ENCODE data around the gene MAPK6.

Gene MAPK6

DNA sequence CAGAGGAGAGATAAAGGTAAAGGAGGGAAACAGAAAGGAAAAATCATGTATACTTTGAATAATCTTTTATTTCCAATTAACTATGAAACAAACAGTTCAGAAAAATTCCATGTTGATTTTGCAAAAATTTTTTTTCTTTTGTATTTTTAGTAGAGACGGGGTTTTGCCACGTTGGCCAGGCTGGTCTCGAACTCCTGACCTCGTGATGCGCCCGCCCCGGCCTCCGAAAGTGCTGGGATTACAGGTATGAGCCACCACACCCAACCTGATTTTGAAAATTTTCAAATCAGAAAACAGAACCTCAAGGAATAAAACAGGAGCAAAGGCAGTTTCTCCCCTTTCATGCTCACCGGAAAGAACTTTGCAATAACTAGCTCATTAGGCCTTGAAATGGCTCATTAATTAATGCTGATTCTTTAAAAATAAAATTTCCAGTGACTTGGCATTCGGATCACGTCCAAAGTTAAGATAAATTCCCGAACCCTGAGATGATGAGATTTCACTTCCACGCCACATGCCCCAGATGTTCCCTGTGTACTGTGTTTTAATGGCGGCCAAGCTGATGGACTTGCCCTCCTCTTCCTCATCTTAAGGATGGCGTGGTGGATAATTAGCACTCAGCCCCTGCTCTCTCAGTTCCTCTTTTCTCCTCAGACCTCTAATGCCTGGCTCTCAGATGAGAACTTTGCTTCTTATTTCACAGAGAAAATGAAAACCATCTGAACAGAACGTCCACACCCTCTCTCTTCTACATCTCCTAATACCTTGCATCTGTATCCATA is 82.7 kb downstream of the MAPK6 start:
- Histone ChIP-seq H3K36me3 (ENCODE audit: control insufficient read depth in 5 of 5, insufficient read depth in 5 of 5, low read length in 5 of 5) (no peaks in the 10 kb centered on the region), H3K4me3 (ENCODE audit: low read depth in 1 of 5, low read length in 5 of 5) (no peak overlapping the region), H3K4me1 (ENCODE audit: control insufficient read depth in 5 of 5, insufficient read depth in 5 of 5, low read length in 5 of 5) (peaks cover 0 to 23% (median 15%) of the 10 kb centered on the region in 5 donors), H3K9me3 (ENCODE audit: control insufficient read depth in 5 of 5, low read length in 5 of 5) (peaks cover 0 to 4% (median 0%) of the 10 kb centered on the region in 5 donors), H3K27ac (ENCODE audit: low read depth, low read length) (no peak overlapping the region), H3K27me3 (ENCODE audit: control insufficient read depth in 5 of 5, insufficient read depth in 4 of 5, low read length in 5 of 5) (no peaks in the 10 kb centered on the region), H3K9ac (ENCODE audit: low read length in 5 of 5) (no peak overlapping the region)

DNA sequence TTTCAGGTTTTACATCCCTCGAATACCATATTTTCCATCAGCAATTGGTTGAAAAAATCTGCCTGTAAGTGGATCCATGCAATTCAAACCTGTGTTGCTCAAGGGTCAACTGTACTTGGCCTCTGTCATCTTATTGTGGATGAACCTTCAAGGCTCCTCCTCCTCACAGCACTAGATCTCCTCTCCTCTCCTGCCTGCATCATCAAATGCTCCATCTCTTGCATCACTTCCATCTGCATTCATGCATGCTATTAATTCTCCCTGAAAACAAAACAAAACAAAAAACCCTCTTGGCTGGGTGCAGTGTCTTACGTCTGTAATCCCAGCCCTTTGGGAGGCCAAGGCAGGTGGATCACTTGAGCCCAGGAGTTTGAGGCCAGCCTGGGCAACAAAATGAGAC is 83.4 kb downstream of the MAPK6 start:
- H3K9ac ChIP-seq (ENCODE audit: low read length in 5 of 5): no peak overlapping the region
- no peaks in the 10 kb centered on the region for H3K27me3 ChIP-seq (ENCODE audit: control insufficient read depth in 5 of 5, insufficient read depth in 4 of 5, low read length in 5 of 5)
- peaks cover 0 to 17% (median 10%) of the 10 kb centered on the region in 5 donors for H3K4me1 ChIP-seq (ENCODE audit: control insufficient read depth in 5 of 5, insufficient read depth in 5 of 5, low read length in 5 of 5)
- no peak overlapping the region for H3K27ac ChIP-seq (ENCODE audit: low read depth, low read length)
- no peak overlapping the region for H3K4me3 ChIP-seq (ENCODE audit: low read depth in 1 of 5, low read length in 5 of 5)
- H3K36me3 ChIP-seq (ENCODE audit: control insufficient read depth in 5 of 5, insufficient read depth in 5 of 5, low read length in 5 of 5): no peaks in the 10 kb centered on the region
- H3K9me3 ChIP-seq (ENCODE audit: control insufficient read depth in 5 of 5, low read length in 5 of 5): peaks cover 0 to 4% (median 0%) of the 10 kb centered on the region in 5 donors

DNA sequence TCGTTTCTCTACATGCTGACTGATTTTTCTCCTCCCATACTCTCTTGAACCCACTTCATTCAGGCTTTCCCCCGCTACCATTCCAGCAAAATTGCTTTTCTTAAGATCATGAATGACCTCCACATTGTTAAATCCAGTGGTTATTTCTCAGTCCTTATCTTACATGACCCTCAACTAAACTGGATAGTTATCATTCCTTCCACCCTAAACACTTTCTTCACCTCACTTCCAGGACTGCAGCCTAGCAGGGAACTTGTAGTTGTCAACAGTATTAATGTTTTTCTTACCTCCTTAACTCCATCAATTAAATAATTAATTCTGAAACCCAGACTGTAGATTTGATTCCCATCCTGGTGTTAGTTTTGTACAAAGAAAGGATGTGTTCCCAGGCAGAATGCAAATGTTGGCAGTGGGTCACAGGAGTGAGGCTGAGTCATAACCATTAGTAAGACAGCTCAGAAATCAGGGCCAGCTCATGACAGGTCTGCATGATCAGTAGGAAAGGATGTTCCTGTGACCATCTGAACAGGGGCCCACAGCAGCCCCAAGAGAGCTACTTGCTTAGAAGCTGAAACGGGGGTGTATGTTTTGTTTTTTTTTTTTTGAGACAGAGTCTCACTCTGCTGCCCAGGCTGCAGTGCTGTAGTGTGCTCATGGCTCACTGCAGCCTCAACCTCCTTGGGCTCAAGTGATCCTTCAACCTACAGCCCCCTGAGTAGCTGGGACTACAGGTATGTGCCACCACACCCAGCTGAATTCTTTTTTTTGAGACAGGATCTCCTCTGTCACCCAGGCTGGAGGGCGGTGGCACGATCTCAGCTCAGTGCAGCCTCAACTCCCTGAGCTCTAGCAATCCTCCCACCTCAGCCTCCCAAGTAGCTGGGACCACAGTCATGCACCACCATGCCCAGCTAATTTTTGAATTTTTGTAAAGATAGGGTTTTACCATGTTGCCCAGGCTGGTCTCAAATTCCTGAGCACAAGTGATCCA is 84.5 kb downstream of the MAPK6 start:
- H3K9me3 ChIP-seq (ENCODE audit: control insufficient read depth in 5 of 5, low read length in 5 of 5): peaks cover 0 to 4% (median 0%) of the 10 kb centered on the region in 5 donors

DNA sequence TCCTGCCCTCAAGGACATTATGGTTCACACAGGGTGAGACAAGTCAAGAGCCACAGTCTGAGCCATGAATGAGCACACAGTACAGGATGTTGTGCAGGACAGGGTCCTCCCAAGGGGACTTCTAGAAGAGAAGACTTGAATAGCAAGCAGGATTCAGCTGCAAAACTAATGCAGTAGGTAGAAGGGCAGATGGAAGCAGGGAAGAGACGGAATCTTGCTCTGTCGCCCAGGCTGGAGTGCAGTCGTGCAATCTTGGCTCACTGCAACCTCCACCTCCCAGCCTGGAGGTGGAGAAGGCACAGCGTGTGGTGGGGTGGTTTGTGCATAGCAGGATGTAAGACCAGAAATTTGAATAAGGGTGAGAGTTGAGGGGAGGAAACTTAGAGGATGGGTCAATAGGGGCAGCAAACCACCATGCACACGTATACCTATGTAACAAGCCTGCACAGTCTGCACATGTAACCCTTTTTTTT is 85.5 kb downstream of the MAPK6 start:
- Histone ChIP-seq H3K27ac (ENCODE audit: low read depth, low read length) (no peak overlapping the region), H3K36me3 (ENCODE audit: control insufficient read depth in 5 of 5, insufficient read depth in 5 of 5, low read length in 5 of 5) (no peaks in the 10 kb centered on the region)

More for the DNA sequence above, 84.5 kb downstream of the MAPK6 start:
- H3K4me3 ChIP-seq (ENCODE audit: low read depth in 1 of 5, low read length in 5 of 5): no peak overlapping the region
- no peaks in the 10 kb centered on the region for H3K27me3 ChIP-seq (ENCODE audit: control insufficient read depth in 5 of 5, insufficient read depth in 4 of 5, low read length in 5 of 5)
- peaks cover 0 to 23% (median 14%) of the 10 kb centered on the region in 5 donors for H3K4me1 ChIP-seq (ENCODE audit: control insufficient read depth in 5 of 5, insufficient read depth in 5 of 5, low read length in 5 of 5)
- no peak overlapping the region for H3K27ac ChIP-seq (ENCODE audit: low read depth, low read length)
- no peaks in the 10 kb centered on the region for H3K36me3 ChIP-seq (ENCODE audit: control insufficient read depth in 5 of 5, insufficient read depth in 5 of 5, low read length in 5 of 5)
- no peak overlapping the region for H3K9ac ChIP-seq (ENCODE audit: low read length in 5 of 5)

DNA sequence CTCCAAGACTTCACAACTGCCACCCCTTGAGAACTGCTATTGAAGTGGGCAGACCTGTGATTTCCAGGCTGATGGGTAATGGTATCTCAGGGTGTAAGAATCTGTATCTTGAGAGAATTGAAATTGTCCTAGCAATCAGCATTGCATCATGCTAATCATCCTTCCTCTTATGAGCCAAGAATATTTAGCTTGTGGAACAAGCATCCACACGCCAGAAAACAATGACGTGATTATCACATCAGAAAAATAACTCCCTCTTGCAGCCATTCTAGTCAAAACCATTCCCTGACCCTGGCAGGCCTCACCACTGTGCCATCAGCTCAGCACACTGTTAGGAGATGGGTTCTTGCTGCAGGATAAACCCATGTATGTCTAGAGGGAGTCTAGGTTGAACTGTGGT is 86.8 kb downstream of the MAPK6 start:
- H3K9me3 ChIP-seq (ENCODE audit: control insufficient read depth in 5 of 5, low read length in 5 of 5): peaks cover 0 to 4% (median 0%) of the 10 kb centered on the region in 5 donors
- H3K27ac ChIP-seq (ENCODE audit: low read depth, low read length): no peak overlapping the region
- peaks cover 0 to under 1% (median 0%) of the 10 kb centered on the region in 5 donors for H3K27me3 ChIP-seq (ENCODE audit: control insufficient read depth in 5 of 5, insufficient read depth in 4 of 5, low read length in 5 of 5)
- H3K4me3 ChIP-seq (ENCODE audit: low read depth in 1 of 5, low read length in 5 of 5): no peak overlapping the region
- no peak overlapping the region for H3K9ac ChIP-seq (ENCODE audit: low read length in 5 of 5)
- no peaks in the 10 kb centered on the region for H3K36me3 ChIP-seq (ENCODE audit: control insufficient read depth in 5 of 5, insufficient read depth in 5 of 5, low read length in 5 of 5)
- peaks cover 0 to 33% (median 20%) of the 10 kb centered on the region in 5 donors for H3K4me1 ChIP-seq (ENCODE audit: control insufficient read depth in 5 of 5, insufficient read depth in 5 of 5, low read length in 5 of 5)

More for the DNA sequence above, 85.5 kb downstream of the MAPK6 start:
- H3K9me3 ChIP-seq (ENCODE audit: control insufficient read depth in 5 of 5, low read length in 5 of 5): peaks cover 0 to 4% (median 0%) of the 10 kb centered on the region in 5 donors
- H3K27me3 ChIP-seq (ENCODE audit: control insufficient read depth in 5 of 5, insufficient read depth in 4 of 5, low read length in 5 of 5): no peaks in the 10 kb centered on the region
- no peak overlapping the region for H3K4me3 ChIP-seq (ENCODE audit: low read depth in 1 of 5, low read length in 5 of 5)
- H3K9ac ChIP-seq (ENCODE audit: low read length in 5 of 5): no peak overlapping the region
- peaks cover 0 to 33% (median 20%) of the 10 kb centered on the region in 5 donors for H3K4me1 ChIP-seq (ENCODE audit: control insufficient read depth in 5 of 5, insufficient read depth in 5 of 5, low read length in 5 of 5)

DNA sequence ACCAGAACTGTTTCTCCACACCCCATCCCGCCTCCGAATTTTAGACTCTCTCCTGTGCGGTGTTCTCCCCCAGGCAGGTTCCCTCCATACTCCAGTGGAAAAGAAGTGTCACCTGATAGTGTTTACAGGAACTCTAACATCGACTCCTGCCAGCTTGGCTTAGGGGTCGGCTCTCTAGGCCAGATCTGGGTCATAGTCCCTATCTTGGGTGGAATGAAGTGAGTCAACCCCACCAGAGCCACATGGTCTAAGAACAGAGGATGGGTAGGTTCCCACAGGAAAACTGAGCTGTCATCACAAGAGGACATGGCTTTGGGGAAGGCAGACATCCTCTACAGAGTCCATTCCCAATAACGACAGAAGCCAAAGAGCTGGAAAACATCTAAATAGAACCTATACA is 87.6 kb downstream of the MAPK6 start:
- no peak overlapping the region for H3K27ac ChIP-seq (ENCODE audit: low read depth, low read length)
- H3K4me1 ChIP-seq (ENCODE audit: control insufficient read depth in 5 of 5, insufficient read depth in 5 of 5, low read length in 5 of 5): peaks cover 0 to 33% (median 17%) of the 10 kb centered on the region in 5 donors
- H3K4me3 ChIP-seq (ENCODE audit: low read depth in 1 of 5, low read length in 5 of 5): no peak overlapping the region
- no peak overlapping the region for H3K9ac ChIP-seq (ENCODE audit: low read length in 5 of 5)
- H3K9me3 ChIP-seq (ENCODE audit: control insufficient read depth in 5 of 5, low read length in 5 of 5): peaks cover 0 to 4% (median 0%) of the 10 kb centered on the region in 5 donors
- no peaks in the 10 kb centered on the region for H3K36me3 ChIP-seq (ENCODE audit: control insufficient read depth in 5 of 5, insufficient read depth in 5 of 5, low read length in 5 of 5)
- H3K27me3 ChIP-seq (ENCODE audit: control insufficient read depth in 5 of 5, insufficient read depth in 4 of 5, low read length in 5 of 5): peaks cover 0 to 5% (median 2%) of the 10 kb centered on the region in 5 donors

DNA sequence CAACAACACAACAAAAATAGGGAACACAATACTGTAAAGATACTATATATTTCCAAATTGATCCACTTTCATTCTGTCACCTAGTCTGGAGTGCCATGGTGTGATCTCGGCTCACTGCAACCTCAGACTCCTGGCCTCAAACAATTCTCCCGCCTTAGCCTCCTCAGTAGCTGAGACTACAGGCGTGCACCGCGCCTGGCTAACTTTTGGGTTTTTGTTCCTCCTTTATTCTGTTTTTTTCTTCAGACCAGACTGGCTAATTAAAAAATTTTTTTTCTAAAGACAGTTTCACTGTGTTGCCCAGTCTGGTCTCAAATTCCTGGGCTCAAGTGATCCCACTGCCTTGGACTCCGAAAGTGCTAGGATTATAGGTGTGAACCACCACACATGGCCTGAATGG is 88.2 kb downstream of the MAPK6 start:
- no peak overlapping the region for H3K27ac ChIP-seq (ENCODE audit: low read depth, low read length)
- H3K27me3 ChIP-seq (ENCODE audit: control insufficient read depth in 5 of 5, insufficient read depth in 4 of 5, low read length in 5 of 5): peaks cover 0 to 10% (median 5%) of the 10 kb centered on the region in 5 donors
- H3K9me3 ChIP-seq (ENCODE audit: control insufficient read depth in 5 of 5, low read length in 5 of 5): peaks cover 0 to 4% (median 0%) of the 10 kb centered on the region in 5 donors
- H3K36me3 ChIP-seq (ENCODE audit: control insufficient read depth in 5 of 5, insufficient read depth in 5 of 5, low read length in 5 of 5): no peaks in the 10 kb centered on the region
- H3K4me1 ChIP-seq (ENCODE audit: control insufficient read depth in 5 of 5, insufficient read depth in 5 of 5, low read length in 5 of 5): peaks cover 0 to 38% (median 23%) of the 10 kb centered on the region in 5 donors
- H3K9ac ChIP-seq (ENCODE audit: low read length in 5 of 5): no peak overlapping the region
- no peak overlapping the region for H3K4me3 ChIP-seq (ENCODE audit: low read depth in 1 of 5, low read length in 5 of 5)

DNA sequence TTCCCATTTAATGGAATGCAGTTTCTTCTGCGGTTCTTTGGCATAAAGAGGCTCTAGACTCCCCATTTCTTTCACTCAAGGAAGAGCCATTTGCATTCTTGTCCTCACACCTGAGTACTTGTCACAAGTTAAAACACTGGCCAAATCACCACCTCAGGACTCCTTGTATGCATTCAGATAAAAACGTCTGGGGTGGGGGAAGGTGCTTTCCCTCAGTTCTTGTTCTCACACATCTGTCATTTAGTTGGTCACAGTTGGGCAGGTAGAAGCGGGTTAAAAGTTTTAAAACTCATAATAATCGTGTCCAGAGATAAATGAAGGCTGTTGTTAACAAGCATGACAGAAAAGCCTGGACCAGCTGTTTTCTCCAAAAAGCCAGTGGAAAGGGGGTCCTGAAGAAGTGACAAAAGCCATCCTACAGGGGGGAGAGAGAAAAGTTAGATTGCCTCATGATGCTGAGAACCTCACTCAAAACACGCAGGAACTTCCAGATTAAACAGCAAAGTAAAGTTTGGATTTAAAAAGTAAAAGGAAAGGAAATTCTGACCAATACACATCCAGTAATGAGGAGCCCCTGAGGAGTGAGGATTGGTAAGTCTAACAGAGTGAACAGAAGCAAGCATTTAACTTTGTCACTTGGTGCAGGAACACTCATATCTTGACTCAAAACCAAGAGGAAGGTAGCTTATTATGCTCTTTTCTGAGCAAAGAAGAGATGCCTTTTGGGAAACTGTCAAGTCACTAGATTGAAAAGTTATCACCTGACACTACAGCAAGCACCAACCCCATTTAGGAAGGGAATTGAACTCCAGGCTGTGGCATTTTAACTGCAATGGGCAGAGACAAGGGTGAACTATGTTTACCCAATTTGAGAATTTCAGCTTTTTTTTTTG is 90.8 kb downstream of the MAPK6 start:
- Histone ChIP-seq H3K27ac (ENCODE audit: low read depth, low read length) (no peak overlapping the region), H3K9me3 (ENCODE audit: control insufficient read depth in 5 of 5, low read length in 5 of 5) (no peaks in the 10 kb centered on the region), H3K4me1 (ENCODE audit: control insufficient read depth in 5 of 5, insufficient read depth in 5 of 5, low read length in 5 of 5) (peaks cover 0 to 43% (median 24%) of the 10 kb centered on the region in 5 donors), H3K27me3 (ENCODE audit: control insufficient read depth in 5 of 5, insufficient read depth in 4 of 5, low read length in 5 of 5) (peaks cover 0 to 16% (median 5%) of the 10 kb centered on the region in 5 donors), H3K4me3 (ENCODE audit: low read depth in 1 of 5, low read length in 5 of 5) (no peak overlapping the region), H3K9ac (ENCODE audit: low read length in 5 of 5) (no peak overlapping the region), H3K36me3 (ENCODE audit: control insufficient read depth in 5 of 5, insufficient read depth in 5 of 5, low read length in 5 of 5) (no peaks in the 10 kb centered on the region)

DNA sequence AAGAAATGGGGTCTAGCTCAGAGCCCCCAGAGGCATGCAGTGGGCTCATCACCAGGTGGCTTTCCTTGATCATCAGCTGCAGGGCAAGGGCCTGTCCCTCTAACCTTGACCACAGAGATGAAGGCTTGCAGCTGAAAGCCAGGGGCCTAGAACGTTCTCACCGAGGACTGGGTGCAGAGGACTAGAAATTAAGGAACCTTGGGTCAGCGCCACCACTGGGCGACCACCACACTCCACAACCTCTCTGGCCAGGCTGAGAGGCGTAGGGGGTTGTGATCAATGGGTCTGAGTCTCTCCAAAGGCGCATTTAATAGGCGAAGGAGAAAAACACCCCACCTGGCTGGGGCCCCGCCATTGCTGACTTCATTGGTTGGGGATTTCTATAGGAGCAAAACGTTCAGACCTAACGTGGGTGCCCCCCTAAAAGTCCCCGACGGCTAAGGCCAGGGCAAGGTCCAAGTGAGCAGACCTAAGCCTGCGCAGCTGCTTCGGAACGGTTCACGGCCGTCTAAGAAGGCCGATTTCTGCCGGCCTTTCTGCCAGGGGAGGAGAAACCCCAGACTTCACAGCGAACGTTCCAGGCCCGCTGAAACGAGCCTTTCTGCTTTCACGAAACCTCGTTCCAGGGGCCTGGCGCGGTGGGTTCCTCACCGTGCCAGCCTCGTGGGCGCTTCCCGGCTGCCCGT is 92.6 kb downstream of the MAPK6 start:
- H3K9me3 ChIP-seq (ENCODE audit: control insufficient read depth in 5 of 5, low read length in 5 of 5): no peaks in the 10 kb centered on the region
- peaks cover 0 to 16% (median 5%) of the 10 kb centered on the region in 5 donors for H3K27me3 ChIP-seq (ENCODE audit: control insufficient read depth in 5 of 5, insufficient read depth in 4 of 5, low read length in 5 of 5)
- H3K36me3 ChIP-seq (ENCODE audit: control insufficient read depth in 5 of 5, insufficient read depth in 5 of 5, low read length in 5 of 5): no peaks in the 10 kb centered on the region
- no peak overlapping the region for H3K9ac ChIP-seq (ENCODE audit: low read length in 5 of 5)
- H3K4me1 ChIP-seq (ENCODE audit: control insufficient read depth in 5 of 5, insufficient read depth in 5 of 5, low read length in 5 of 5): peaks cover 0 to 61% (median 33%) of the 10 kb centered on the region in 5 donors
- no peak overlapping the region for H3K27ac ChIP-seq (ENCODE audit: low read depth, low read length)
- H3K4me3 ChIP-seq (ENCODE audit: low read depth in 1 of 5, low read length in 5 of 5): peak overlapping the region in 4 of 5 donors; percentile 45 to 56 (median 50)

All from subcutaneous abdominal adipose tissue (tissue), 5 donors.